Glutamatergic neuron (in vitro differentiated cells): Measurements from ENCODE around the gene ACVR2B. TPM values are rescaled to one million over a fixed set of nuclear protein-coding genes. Genes with fewer than 3 reads are reported as not detected.
"Not testable (repeated sequence)": the region's sequence is repeated elsewhere in the genome, so short reads cannot be mapped to it uniquely, and the experiment has no call there.

Source experiments
- DNase-seq: peaks from one replicate; pipeline ENCODE4 v3.0.0; 2022
- H3K27ac Mint-ChIP-seq: one replicate; pipeline ENCODE4 v1.8.0; 2020; ENCODE audit warnings: mild to moderate bottlenecking, mixed read lengths, inconsistent platforms; ENCODE audit not compliant: unreplicated experiment
- H3K27me3 Mint-ChIP-seq: one replicate; pipeline ENCODE4 v1.8.0; 2020; ENCODE audit warnings: mild to moderate bottlenecking, moderate library complexity, mixed read lengths, inconsistent platforms; ENCODE audit not compliant: unreplicated experiment
- H3K36me3 Mint-ChIP-seq: one replicate; pipeline ENCODE4 v1.8.0; 2020; ENCODE audit warnings: mild to moderate bottlenecking, mixed read lengths, inconsistent platforms; ENCODE audit not compliant: unreplicated experiment
- H3K4me1 Mint-ChIP-seq: one replicate; pipeline ENCODE4 v1.8.0; 2020; ENCODE audit warnings: mild to moderate bottlenecking, low read depth, mixed read lengths, inconsistent platforms; ENCODE audit not compliant: unreplicated experiment
- H3K4me3 Mint-ChIP-seq: one replicate; pipeline ENCODE4 v1.8.0; 2020; ENCODE audit warnings: mild to moderate bottlenecking, mixed read lengths, inconsistent platforms; ENCODE audit not compliant: unreplicated experiment
- H3K9me3 Mint-ChIP-seq: one replicate; pipeline ENCODE4 v1.8.0; 2020; ENCODE audit warnings: mild to moderate bottlenecking, moderate library complexity, mixed read lengths, inconsistent platforms; ENCODE audit not compliant: unreplicated experiment
- long read RNA-seq: library from polyadenylated mRNA; unstranded; transcript quantifications from one replicate; pipeline ENCODE4 v2.0.0, GENCODE V29; 2020; ENCODE audit not compliant: unreplicated experiment
- total RNA-seq: library from RNA; stranded (reverse); fragmentation: NEBNext Ultra II Directional; extraction: Animal tissue kit (Norgen Biotek cat#: 25700); gene quantifications from one replicate; pipeline ENCODE4 v1.2.1, GENCODE V29; 2021; ENCODE audit not compliant: unreplicated experiment
- TF ChIP-seq, protein P1 (sequence below): fragments of 200-600 bp; sonication (generic); IDR thresholded peaks from one replicate; pipeline ENCODE4 v1.5.0; 2021; ENCODE audit not compliant: partially characterized antibody, unreplicated experiment

Gene ACVR2B
- 122 TPM for total RNA-seq
- long read RNA-seq, full-length matches to known transcripts, result 2 of 4 reads
- long read RNA-seq, partial matches to known transcripts, result 0 of 4 reads
- long read RNA-seq, other reads (novel, unspliced or antisense), result 2 of 4 reads

DNA sequence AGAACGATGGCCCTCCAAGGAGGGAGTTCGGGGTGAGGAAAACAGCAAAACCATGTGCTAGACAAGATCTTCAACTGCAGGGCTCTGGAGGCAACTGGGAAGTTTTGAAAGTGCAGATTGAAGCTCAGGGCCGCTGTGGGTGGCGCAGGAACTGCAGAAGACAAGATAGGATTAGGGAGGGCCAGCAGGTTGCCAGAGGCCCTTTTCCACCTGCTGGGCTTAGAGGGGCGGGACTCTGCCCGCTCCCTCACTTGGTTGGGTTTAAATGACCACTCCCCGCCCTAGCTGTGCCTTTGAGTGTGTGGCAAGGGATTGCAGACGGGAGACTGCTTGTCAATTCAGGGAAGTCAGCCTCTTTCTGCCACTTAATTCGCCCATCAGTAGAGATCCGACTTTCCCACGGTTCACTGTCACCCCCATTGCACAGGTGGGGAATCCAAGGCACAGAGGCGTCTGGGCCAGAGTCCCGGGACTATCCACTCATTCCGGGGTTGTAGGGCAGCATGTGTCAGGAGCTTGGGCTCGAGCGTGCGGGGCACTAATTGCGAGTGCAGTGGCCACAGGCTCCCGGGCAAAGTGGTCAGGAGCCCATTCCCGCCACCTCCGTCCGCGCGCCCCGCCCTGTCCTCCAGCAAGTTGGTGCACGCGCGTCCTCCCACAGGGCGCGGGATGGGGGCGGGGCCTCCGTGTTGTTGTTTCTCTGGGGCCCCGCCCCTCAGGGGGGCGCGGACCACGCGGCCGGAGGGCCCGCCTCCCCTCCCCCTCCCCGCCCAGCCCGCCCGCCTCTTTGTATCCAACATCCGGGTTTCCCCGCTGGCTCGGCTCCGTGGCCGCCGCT, at the start of gene ACVR2B:
ACVR2B (plus strand) TSS at position 816 of the 838 bp plus-strand sequence. CDS start 433 bp downstream, outside the sequence.
- TF ChIP-seq, protein P1, sequence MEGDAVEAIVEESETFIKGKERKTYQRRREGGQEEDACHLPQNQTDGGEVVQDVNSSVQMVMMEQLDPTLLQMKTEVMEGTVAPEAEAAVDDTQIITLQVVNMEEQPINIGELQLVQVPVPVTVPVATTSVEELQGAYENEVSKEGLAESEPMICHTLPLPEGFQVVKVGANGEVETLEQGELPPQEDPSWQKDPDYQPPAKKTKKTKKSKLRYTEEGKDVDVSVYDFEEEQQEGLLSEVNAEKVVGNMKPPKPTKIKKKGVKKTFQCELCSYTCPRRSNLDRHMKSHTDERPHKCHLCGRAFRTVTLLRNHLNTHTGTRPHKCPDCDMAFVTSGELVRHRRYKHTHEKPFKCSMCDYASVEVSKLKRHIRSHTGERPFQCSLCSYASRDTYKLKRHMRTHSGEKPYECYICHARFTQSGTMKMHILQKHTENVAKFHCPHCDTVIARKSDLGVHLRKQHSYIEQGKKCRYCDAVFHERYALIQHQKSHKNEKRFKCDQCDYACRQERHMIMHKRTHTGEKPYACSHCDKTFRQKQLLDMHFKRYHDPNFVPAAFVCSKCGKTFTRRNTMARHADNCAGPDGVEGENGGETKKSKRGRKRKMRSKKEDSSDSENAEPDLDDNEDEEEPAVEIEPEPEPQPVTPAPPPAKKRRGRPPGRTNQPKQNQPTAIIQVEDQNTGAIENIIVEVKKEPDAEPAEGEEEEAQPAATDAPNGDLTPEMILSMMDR, result no peak
- Mint-ChIP-seq H3K36me3 (no peaks in the 10 kb centered on the region), H3K9me3 (peaks cover 13% of the 10 kb centered on the region), H3K27ac (peak within 1 kb of the TSS; percentile 100), H3K4me1 (peaks cover 12% of the 10 kb centered on the region), H3K4me3 (peak within 1 kb of the TSS; percentile 98), H3K27me3 (peaks cover 21% of the 10 kb centered on the region)
- DNase-seq, result peak; percentile 89

DNA sequence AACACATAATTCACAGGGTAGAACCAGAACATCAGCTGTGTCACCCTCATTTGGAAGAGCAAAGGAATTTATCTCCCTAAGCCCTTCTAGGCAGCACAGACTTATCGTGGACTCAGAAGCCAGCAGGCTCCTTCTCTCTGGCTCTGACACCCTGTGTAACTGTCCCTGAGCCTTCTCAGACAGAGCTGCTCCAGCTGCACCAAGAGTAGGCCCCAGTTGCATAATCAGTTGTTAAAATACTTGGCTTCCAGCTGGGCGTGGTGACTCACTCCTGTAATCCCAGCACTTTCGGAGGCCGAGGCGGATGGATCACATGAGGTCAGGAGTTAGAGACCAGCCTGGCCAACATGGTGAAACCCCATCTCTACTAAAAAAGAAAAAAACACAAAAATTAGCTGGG, 49.4 kb upstream of the ACVR2B start:
- peaks cover 8% of the 10 kb centered on the region for H3K36me3 Mint-ChIP-seq

DNA sequence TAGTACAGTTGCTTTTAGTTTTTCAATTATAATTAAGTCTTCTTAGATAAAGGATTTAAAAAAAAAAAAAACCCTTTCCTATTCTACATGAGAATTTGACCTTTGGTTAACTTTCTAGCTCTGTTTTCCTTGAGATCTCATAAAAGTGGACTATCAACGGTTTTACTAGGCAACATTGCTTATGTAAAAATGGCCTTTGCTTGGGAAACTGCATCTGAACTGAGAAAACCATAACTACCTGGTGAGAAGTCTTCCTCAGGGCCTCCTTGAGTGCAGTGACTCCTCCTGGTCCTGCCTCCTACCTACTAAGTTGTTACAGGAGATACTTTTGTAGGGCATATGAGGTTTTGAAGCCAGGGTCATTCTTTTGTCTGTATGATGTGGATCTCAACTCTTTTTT, 42.1 kb upstream of the ACVR2B start:
- no peaks in the 10 kb centered on the region for H3K4me1 Mint-ChIP-seq
- no peak for DNase-seq
- no peak overlapping the region for H3K4me3 Mint-ChIP-seq
- H3K36me3 Mint-ChIP-seq, result no peaks in the 10 kb centered on the region
- H3K27me3 Mint-ChIP-seq, result no peaks in the 10 kb centered on the region
- no peaks in the 10 kb centered on the region for H3K9me3 Mint-ChIP-seq
- TF ChIP-seq, protein P1, result no peak
- no peak overlapping the region for H3K27ac Mint-ChIP-seq

More for the DNA sequence above, 49.4 kb upstream of the ACVR2B start:
- DNase-seq, result no peak
- Mint-ChIP-seq H3K27me3 (no peaks in the 10 kb centered on the region), H3K4me3 (no peak overlapping the region), H3K9me3 (no peaks in the 10 kb centered on the region), H3K4me1 (no peaks in the 10 kb centered on the region), H3K27ac (no peak overlapping the region)
- TF ChIP-seq, protein P1, result no peak

DNA sequence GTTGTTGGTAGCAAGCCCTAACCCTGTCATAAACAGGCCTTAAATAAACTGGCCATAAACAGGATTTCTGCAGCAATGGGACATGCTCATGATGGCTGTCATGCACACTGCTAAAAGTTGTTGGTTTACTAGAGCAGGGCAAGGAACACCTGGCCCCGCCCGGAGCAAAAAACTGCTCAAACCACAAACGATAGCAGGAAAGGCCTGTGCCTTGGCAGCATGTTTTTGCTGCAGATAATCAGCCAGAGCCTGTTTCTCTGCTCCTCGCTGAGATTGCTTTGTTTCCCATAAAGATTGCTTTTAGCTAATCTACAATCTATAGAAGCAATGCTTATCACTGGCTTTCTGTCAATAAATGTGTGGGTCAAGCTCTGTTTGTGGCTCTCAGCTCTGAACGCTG, 32.9 kb upstream of the ACVR2B start:
- H3K4me1 Mint-ChIP-seq, result not testable (repeated sequence)

DNA sequence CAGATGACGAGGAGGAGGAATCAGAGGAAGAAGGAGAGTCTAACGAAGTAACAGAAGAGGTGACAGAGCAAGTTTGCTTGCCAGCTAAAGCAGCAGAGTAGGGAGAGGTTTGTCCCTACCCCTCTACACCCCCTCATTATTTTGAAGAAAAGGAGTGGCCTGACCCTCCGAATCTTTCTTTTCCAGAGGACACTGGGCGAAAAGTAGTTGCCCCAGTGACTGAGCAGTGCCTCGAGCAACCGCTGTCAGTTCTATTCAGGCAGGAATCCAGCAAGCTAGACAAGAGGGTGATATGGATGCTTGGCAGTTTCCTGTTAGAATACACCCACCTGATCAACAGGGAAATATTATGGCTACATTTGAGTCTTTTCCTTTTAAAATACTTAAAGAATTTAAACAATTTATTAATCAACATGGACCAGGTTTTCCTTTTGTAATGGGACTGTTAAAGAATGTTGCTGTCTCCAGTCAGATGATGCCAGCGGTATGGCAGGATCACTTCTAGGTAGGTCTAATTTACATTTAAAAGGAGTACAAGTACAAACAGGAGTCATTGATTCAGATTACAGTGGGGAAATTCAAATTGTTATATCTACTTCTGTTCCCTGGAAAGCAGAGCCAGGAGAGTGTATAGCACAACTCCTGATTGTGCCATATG, 31.9 kb upstream of the ACVR2B start:
- no peaks in the 10 kb centered on the region for H3K27me3 Mint-ChIP-seq
- no peak for DNase-seq
- no peak overlapping the region for H3K27ac Mint-ChIP-seq
- H3K4me3 Mint-ChIP-seq, result no peak overlapping the region
- H3K36me3 Mint-ChIP-seq, result no peaks in the 10 kb centered on the region
- TF ChIP-seq, protein P1, result no peak
- no peaks in the 10 kb centered on the region for H3K9me3 Mint-ChIP-seq
- no peaks in the 10 kb centered on the region for H3K4me1 Mint-ChIP-seq

More for the DNA sequence above, 32.9 kb upstream of the ACVR2B start:
- H3K27ac Mint-ChIP-seq, H3K9me3 Mint-ChIP-seq, H3K36me3 Mint-ChIP-seq, DNase-seq, H3K4me3 Mint-ChIP-seq, H3K27me3 Mint-ChIP-seq: not testable (repeated sequence)

DNA sequence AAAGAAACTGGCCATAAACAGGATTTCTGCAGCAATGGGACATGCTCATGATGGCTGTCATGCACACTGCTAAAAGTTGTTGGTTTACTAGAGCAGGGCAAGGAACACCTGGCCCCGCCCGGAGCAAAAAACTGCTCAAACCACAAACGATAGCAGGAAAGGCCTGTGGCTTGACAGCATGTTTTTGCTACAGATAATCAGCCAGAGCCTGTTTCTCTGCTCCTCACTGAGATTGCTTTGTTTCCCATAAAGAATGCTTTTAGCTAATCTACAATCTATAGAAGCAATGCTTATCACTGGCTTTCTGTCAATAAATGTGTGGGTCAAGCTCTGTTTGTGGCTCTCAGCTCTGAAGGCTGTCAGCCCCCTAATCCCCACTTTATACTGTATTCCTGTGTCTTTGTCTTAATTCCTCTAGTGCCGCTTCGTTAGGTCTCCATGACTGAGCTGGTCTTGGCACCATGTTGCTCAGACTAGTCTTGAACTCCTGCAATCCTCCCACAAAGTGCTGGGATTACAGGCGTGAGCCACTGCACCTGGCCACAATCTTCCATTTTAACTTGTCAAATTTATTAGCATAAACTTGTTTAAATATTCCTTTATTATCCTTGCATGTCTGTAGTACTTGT, 26.8 kb upstream of the ACVR2B start:
- not testable (repeated sequence) for H3K4me1 Mint-ChIP-seq, DNase-seq, H3K9me3 Mint-ChIP-seq, H3K27me3 Mint-ChIP-seq, H3K4me3 Mint-ChIP-seq, H3K27ac Mint-ChIP-seq
- H3K36me3 Mint-ChIP-seq, result peaks cover 14% of the 10 kb centered on the region

DNA sequence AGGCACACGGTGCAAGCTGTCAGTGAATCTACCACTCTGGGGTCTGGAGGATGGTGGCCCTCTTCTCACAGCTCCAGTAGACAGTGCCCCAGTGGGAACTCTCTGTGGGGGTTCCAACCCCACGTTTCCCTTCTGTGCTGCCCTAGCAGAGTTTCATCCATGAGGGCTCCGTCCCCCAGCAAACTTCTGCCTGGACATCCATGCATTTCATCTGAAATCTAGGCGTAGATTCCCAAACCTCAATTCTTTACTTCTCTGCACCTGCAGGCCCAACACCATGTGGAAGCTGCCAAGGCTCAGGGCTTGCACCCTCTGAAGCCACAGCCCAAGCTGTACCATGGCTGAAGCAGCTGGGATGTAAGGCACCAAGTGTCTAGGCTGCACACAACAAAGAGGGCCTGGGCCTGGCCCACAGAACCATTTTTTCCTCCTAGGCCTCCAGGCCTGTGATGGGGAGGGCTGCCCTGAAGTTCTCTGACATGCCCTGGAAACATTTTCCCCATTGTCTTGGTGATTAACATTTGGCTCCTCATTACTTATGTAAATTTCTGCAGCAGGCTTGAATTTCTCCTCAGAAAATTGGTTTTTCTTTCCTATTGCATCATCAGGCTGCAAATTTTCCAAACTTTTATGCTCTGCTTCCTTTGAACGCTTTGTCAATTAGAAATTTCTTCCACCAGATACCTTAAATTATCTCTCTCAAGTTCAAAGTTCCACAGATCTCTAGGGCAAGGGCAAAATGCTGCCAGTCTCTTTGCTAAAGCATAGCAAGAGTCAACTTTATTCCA, 20.6 kb upstream of the ACVR2B start:
- DNase-seq, H3K27ac Mint-ChIP-seq, H3K27me3 Mint-ChIP-seq, H3K4me3 Mint-ChIP-seq, H3K4me1 Mint-ChIP-seq: not testable (repeated sequence)
- Mint-ChIP-seq H3K36me3 (peaks cover 47% of the 10 kb centered on the region), H3K9me3 (peaks cover 17% of the 10 kb centered on the region)
